Suprapubic skin (tissue), 4 donors: ENCODE measurements around the gene EPB41L2. TPM values are rescaled to one million over a fixed set of nuclear protein-coding genes. Genes with fewer than 3 reads are reported as not detected.

Experiments
- DNase-seq, 2 donors: peaks; one replicate each; pipeline ENCODE4 v3.0.0-alpha.2; 2019; ENCODE audit warnings: low spot score in 2 of 2
- H3K27ac ChIP-seq: fragments of 200-600 bp; sonication (generic); one replicate; pipeline ENCODE4 v1.5.1; 2019
- H3K27me3 ChIP-seq: fragments of 200-600 bp; sonication (generic); one replicate; pipeline ENCODE4 v1.5.1; 2019
- H3K36me3 ChIP-seq: fragments of 200-600 bp; sonication (generic); one replicate; pipeline ENCODE4 v1.5.1; 2019
- H3K4me1 ChIP-seq: fragments of 200-600 bp; sonication (generic); one replicate; pipeline ENCODE4 v1.5.1; 2019
- H3K4me3 ChIP-seq: fragments of 200-600 bp; sonication (generic); one replicate; pipeline ENCODE4 v1.5.1; 2019; ENCODE audit warnings: mild to moderate bottlenecking
- H3K9me3 ChIP-seq: fragments of 200-600 bp; sonication (generic); one replicate; pipeline ENCODE4 v1.5.1; 2019
- CTCF ChIP-seq, 2 donors: fragments of 200-600 bp in 1 of 2; fragments of 450-650 bp in 1 of 2; sonication (generic) in 1 of 2; IDR thresholded peaks; one replicate each; pipeline ENCODE4 v1.5.1; 2016 to 2019; ENCODE audit warnings: antibody characterized with exemption in 2 of 2, mild to moderate bottlenecking in 1 of 2, moderate library complexity in 1 of 2
- EP300 ChIP-seq: sonication (generic); formaldehyde crosslinking; IDR thresholded peaks from one replicate; pipeline ENCODE4 v1.6.1; 2017; ENCODE audit warnings: antibody characterized with exemption
- POLR2A ChIP-seq, 2 donors: fragments of 450-650 bp; IDR thresholded peaks; one replicate each; pipeline ENCODE4 v1.6.1; 2017; ENCODE audit warnings: antibody characterized with exemption in 2 of 2, mild to moderate bottlenecking in 2 of 2, moderate library complexity in 2 of 2
- POLR2AphosphoS5 ChIP-seq, 3 donors: sonication (generic); formaldehyde crosslinking; IDR thresholded peaks; one replicate each; pipeline ENCODE4 v1.6.1; 2017; ENCODE audit warnings: antibody characterized with exemption in 3 of 3
- WGBS: methylation state at CpG from one replicate; pipeline ENCODE4 v1.1.5; 2018; 5-methylcytosine and 5-hydroxymethylcytosine counted together
- total RNA-seq, 4 donors: library from RNA; depleted of rRNA; stranded (reverse); fragments of >200 nt; gene quantifications; one replicate each; pipeline ENCODE4 v1.1.0, GENCODE V29; 2016

EPB41L2 gene
- total RNA-seq, 4 donors from 2014 or later: 11.4 to 26.8 (median 15.4) TPM

- H3K36me3 ChIP-seq: peaks cover 13% of the 10 kb centered on the region
Observed at GRCh38 chr6:130863415-130864230, 199.4 kb downstream of the EPB41L2 start.

GRCh38 chr6:130862370-130862769 lies 200.7 kb downstream of the EPB41L2 start:
- 93% methylated on average over 2 of the region's 2 CpGs for WGBS
- Histone ChIP-seq H3K4me1 (no peaks in the 10 kb centered on the region), H3K9me3 (no peaks in the 10 kb centered on the region), H3K36me3 (peaks cover 13% of the 10 kb centered on the region), H3K4me3 (no peak overlapping the region), H3K27me3 (no peaks in the 10 kb centered on the region), H3K27ac (no peak overlapping the region)
- no peak for TF ChIP-seq POLR2A (IDR thresholded peaks at IDR 0.05)
- TF ChIP-seq EP300: no peak
- TF ChIP-seq CTCF (IDR thresholded peaks at IDR 0.05): no peak
- TF ChIP-seq POLR2AphosphoS5 (IDR thresholded peaks at IDR 0.05): no peak
- DNase-seq: no peak

More at GRCh38 chr6:130863415-130864230, 199.4 kb downstream of the EPB41L2 start:
- Histone ChIP-seq H3K27me3 (no peaks in the 10 kb centered on the region), H3K4me3 (no peak overlapping the region), H3K27ac (no peak overlapping the region), H3K9me3 (no peaks in the 10 kb centered on the region), H3K4me1 (no peaks in the 10 kb centered on the region)
- TF ChIP-seq CTCF (IDR thresholded peaks at IDR 0.05) (no peak), EP300 (no peak), POLR2AphosphoS5 (IDR thresholded peaks at IDR 0.05) (no peak), POLR2A (IDR thresholded peaks at IDR 0.05) (no peak)
- 94% methylated on average over 4 of the region's 4 CpGs for WGBS
- no peak for DNase-seq

- H3K4me1 ChIP-seq: no peaks in the 10 kb centered on the region
- H3K36me3 ChIP-seq: peaks cover 6% of the 10 kb centered on the region
- H3K9me3 ChIP-seq: no peaks in the 10 kb centered on the region
- no peak overlapping the region for H3K4me3 ChIP-seq
- 85% methylated on average over 11 of the region's 11 CpGs for WGBS
- no peak overlapping the region for H3K27ac ChIP-seq
- no peak for TF ChIP-seq CTCF (IDR thresholded peaks at IDR 0.05)
- no peak for TF ChIP-seq EP300
- no peak for TF ChIP-seq POLR2A (IDR thresholded peaks at IDR 0.05)
- no peak for TF ChIP-seq POLR2AphosphoS5 (IDR thresholded peaks at IDR 0.05)
- DNase-seq: no peak
- no peaks in the 10 kb centered on the region for H3K27me3 ChIP-seq
Observed at GRCh38 chr6:130859161-130859867, 203.7 kb downstream of the EPB41L2 start.

GRCh38 chr6:130858498-130859160 lies 204.4 kb downstream of the EPB41L2 start:
- no peaks in the 10 kb centered on the region for H3K9me3 ChIP-seq
- TF ChIP-seq EP300 (no peak), CTCF (IDR thresholded peaks at IDR 0.05) (no peak), POLR2A (IDR thresholded peaks at IDR 0.05) (no peak), POLR2AphosphoS5 (IDR thresholded peaks at IDR 0.05) (no peak)
- DNase-seq: no peak
- peaks cover 6% of the 10 kb centered on the region for H3K36me3 ChIP-seq
- H3K27ac ChIP-seq: no peak overlapping the region
- H3K4me3 ChIP-seq: no peak overlapping the region
- WGBS: 58% methylated on average over 2 of the region's 2 CpGs
- H3K4me1 ChIP-seq: no peaks in the 10 kb centered on the region
- H3K27me3 ChIP-seq: no peaks in the 10 kb centered on the region

- TF ChIP-seq POLR2AphosphoS5 (IDR thresholded peaks at IDR 0.05) (no peak), CTCF (IDR thresholded peaks at IDR 0.05) (no peak), EP300 (no peak), POLR2A (IDR thresholded peaks at IDR 0.05) (no peak)
- WGBS: 83% methylated on average over 4 of the region's 4 CpGs
Observed at GRCh38 chr6:130858054-130858453, 205.0 kb downstream of the EPB41L2 start.

More at GRCh38 chr6:130858054-130858453, 205.0 kb downstream of the EPB41L2 start:
- no peak overlapping the region for H3K27ac ChIP-seq
- no peaks in the 10 kb centered on the region for H3K27me3 ChIP-seq
- DNase-seq: no peak
- no peaks in the 10 kb centered on the region for H3K4me1 ChIP-seq
- peaks cover 6% of the 10 kb centered on the region for H3K36me3 ChIP-seq
- no peaks in the 10 kb centered on the region for H3K9me3 ChIP-seq
- no peak overlapping the region for H3K4me3 ChIP-seq
